Measurements from ENCODE around the gene SHC2.
"Not testable (repeated sequence)": the region's sequence is repeated elsewhere in the genome, so short reads cannot be mapped to it uniquely, and the experiment has no call there.

SHC2 gene

DNA sequence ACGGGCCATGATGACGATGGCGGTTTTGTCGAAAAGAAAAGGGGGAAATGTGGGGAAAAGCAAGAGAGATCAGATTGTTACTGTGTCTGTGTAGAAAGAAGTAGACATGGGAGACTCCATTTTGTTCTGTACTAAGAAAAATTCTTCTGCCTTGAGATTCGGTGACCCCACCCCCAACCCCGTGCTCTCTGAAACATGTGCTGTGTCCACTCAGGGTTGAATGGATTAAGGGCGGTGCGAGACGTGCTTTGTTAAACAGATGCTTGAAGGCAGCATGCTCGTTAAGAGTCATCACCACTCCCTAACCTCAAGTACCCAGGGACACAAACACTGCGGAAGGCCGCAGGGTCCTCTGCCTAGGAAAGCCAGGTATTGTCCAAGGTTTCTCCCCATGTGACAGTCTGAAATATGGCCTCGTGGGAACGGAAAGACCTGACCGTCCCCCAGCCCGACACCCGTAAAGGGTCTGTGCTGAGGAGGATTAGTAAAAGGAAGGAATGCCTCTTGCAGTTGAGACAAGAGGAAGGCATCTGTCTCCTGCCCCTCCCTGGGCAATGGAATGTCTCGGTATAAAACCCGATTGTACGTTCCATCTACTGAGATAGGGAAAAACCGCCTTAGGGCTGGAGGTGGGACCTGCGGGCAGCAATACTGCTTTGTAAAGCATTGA is 74.1 kb downstream of the SHC2 start:
- DNase-seq, result not testable (repeated sequence)

DNA sequence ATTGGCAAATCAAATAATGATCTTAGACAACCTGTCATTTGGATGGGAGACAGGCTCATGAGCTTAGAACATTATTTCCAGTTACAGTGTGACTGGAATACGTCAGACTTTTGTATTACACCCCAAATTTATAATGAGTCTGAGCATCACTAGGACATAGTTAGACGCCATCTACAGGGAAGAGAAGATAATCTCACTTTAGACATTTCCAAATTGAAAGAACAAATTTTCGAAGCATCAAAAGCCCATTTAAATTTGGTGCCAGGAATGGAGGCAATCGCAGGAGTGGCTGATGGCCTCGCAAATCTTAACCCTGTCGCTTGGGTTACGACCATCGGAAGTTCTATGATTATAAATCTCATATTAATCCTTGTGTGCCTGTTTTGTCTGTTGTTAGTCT is 74.6 kb downstream of the SHC2 start:
- not testable (repeated sequence) for DNase-seq

DNA sequence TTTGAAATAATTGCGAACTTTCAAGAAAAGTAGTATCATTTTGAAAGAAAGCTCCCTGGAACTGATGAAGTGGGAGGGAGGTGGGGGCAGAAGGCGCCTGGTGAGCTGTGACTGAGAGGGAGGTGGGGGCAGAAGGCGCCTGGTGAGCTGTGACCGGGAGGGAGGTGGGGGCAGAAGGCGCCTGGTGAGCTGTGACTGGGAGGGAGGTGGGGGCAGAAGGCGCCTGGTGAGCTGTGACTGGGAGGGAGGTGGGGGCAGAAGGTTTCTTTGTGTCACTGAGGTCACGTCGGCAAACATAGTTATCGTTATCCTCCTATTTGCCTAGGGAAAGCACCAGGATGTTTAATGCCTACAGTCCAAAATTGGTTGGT is 76.0 kb downstream of the SHC2 start:
- no peak for DNase-seq

DNA sequence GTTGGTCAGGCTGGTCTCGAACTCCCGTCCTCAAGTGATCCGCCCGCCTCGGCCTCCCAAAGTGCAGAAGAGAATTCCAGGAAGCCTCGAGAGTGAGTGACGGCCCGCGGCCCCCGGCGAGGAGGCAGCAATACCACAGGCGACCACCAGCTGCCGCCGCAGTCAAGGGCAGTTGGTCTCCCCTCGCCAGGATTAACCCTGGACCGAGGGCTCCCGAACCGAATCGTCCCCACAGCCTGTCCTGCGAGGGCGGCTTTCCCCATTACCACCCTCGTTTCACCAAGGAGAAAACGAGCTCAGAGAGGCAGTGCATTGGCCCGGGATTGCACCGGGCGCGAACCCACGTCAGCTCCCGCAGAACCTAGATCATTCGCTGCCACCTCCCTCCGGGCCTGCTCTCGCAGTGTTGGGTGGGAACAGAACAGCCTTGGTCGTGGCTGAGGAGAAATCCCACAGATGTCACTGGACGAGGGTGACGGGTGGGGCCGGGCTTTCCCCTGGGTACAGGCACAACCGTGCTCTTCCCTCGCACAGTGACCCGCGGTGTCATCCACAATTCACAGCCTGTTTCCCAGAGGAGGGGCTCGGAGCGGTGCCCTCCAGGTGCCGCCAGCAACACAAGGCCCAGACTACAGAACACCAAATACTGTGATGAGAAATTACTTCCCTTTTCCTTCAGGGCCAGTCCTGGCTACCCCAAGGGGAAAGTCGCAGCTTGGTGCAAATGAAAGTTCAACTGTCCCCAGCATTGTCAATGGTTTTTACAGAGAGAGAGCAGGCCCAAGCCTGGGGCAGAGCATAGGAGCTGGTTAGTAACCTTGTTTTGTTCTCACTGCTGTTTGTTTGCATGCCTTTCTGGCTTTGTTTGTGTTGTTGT is 76.7 kb downstream of the SHC2 start:
- no peak for DNase-seq

DNA sequence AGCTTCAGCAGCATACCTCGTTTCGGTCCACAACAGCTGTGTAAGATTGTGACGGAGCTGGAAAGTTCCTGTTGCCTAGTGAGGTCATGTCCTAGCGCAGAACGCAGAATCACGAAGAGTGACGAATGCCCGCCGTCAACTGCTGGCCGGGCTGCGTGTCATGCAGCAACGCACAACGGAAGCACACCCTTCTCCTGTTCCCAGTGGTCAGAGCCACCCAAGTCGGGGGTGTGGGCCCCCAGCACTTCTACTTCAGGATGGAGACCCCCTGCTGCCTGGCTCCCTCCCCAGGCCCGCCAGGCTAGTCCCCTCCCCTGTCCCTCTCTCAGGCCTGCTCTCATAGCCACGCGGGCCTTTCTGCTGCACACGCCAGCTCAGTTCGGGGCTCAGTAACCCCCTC is 77.8 kb downstream of the SHC2 start:
- DNase-seq, result no peak

DNA sequence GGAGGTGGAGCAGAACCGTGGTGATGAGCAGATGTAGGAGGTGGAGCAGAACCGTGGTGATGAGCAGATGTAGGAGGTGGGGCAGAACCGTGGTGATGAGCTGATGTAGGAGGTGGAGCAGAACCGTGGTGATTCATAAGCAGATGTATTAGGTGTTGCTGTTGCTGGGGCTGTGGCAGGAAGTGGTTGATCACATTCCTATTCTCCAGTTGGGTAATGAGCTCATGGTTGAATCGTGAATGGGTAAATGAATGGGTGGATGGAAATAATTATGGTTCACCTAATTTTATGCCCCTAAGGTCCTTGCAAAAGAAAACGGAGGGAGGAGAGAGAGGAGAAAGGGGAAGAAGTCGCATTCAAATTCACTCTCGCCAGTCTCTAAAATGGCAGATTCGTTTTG is 78.3 kb downstream of the SHC2 start:
- DNase-seq, result peak; percentile 59

DNA sequence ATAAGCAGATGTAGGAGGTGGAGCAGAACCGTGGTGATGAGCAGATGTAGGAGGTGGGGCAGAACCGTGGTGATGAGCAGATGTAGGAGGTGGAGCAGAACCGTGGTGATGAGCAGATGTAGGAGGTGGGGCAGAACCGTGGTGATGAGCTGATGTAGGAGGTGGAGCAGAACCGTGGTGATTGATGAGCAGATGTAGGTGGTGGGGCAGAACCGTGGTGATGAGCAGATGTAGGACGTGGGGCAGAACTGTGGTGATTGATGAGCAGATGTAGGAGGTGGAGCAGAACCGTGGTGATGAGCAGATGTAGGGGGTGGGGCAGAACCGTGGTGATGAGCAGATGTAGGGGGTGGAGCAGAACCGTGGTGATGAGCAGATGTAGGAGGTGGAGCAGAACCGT is 78.9 kb downstream of the SHC2 start:
- not testable (repeated sequence) for DNase-seq

DNA sequence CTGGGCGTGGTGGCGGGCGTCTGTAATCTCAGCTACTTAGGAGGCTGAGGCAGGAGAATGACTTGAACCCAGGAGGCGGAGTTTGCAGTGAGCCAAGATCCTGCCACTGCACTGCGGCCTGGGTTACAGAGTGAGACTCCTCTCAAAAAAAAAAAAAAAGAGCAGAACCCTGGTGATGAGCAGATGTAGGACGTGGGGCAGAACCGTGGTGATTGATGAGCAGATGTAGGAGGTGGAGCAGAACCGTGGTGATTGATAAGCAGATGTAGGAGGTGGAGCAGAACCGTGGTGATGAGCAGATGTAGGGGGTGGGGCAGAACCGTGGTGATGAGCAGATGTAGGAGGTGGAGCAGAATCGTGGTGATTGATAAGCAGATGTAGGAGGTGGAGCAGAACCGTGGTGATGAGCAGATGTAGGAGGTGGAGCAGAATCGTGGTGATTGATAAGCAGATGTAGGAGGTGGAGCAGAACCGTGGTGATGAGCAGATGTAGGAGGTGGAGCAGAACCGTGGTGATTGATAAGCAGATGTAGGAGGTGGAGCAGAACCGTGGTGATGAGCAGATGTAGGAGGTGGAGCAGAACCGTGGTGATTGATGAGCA is 80.1 kb downstream of the SHC2 start:
- DNase-seq, result not testable (repeated sequence)

DNA sequence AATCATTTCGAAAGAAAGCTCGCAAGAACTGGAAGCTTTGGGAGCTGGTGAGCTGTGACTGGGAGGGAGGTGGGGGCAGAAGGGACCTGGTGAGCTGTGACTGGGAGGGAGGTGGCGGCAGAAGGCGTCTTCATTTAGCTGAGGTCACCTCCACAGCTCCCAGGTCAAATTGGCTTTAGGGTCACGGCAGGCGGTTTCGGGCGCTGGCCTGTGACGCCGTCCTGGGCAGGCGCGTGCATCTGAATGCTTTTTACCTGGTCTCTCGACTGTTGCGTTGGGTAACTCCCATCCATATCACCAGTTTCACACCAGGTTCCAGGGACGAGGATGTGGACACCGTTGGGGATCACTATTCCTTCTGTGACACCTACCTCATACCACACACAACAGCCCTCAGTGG is 81.0 kb downstream of the SHC2 start:
- DNase-seq, result no peak

DNA sequence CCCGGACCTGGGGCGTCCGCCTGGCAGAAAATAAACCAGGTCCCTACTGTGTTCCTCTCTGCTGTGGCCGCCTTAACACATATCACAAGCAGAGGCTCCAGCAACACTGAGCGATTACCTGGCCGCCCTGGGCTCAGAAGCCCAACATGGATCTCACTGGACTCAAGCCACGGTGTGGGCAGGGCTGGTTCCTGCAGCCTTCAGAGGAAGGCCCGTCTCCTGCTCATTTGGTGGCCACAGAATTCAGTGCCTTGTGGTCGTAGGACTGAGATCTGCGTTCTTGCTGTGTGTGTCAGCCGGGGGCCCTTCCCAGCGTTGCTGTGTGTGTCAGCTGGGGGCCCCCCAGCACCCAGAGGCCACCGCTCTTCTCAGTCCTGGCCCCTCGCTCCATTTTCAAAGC is 82.1 kb downstream of the SHC2 start:
- DNase-seq, result no peak

DNA sequence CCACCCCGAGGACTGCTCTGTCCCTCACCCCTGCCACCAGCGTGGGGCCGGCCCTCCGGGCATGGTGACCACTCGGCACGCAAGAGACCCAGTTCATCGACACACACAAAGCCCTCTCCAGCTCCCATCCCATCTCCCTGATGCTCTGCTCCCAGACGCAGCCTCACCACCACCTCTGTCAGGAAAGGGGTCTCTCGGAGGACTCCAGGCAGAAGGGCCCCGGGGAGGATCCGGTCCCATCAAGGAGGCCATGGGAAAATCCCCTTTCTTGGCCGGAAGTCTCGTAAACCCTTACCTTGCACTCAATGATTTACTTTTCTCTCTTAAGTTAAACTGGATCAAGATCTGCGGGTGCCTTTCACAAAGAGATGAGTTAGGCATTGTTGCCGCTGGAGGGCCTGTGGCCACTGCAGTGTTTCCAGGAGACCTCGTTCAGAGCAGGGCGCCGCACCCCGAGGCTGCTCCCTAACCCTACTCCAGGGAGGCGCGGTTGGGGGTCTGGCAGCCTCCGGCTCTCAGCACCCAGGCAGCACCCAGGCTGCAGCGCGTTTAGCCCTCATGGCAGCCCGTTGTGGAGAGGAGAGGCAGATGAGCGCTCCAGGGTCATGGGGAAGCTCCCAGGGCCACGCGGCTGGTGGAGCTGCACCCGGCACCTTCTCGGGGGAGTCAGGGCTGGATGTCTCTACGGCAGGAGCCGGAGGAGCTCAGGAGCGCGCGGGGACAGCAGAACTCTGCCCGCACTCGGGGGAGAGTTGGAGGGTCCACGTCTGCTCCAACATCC is 82.8 kb downstream of the SHC2 start:
- DNase-seq, result no peak

DNA sequence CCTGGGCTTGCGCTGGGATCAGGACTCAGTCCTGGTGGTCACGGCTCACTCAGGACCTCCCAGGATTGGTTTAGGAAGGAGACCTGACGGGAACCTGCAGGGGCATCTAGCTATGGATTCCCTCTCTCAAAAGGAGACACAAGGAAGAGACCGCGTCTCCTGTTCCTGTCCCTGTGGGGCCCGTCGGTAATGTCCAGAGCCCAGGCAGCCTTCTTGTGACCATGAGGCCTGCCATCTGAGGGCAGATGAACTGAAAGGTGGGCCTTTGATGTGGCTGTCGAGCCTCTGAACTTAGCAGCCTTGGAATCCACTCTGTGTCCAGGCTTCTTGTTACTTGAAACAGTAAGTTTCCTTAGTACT is 84.7 kb downstream of the SHC2 start:
- DNase-seq, result no peak

DNA sequence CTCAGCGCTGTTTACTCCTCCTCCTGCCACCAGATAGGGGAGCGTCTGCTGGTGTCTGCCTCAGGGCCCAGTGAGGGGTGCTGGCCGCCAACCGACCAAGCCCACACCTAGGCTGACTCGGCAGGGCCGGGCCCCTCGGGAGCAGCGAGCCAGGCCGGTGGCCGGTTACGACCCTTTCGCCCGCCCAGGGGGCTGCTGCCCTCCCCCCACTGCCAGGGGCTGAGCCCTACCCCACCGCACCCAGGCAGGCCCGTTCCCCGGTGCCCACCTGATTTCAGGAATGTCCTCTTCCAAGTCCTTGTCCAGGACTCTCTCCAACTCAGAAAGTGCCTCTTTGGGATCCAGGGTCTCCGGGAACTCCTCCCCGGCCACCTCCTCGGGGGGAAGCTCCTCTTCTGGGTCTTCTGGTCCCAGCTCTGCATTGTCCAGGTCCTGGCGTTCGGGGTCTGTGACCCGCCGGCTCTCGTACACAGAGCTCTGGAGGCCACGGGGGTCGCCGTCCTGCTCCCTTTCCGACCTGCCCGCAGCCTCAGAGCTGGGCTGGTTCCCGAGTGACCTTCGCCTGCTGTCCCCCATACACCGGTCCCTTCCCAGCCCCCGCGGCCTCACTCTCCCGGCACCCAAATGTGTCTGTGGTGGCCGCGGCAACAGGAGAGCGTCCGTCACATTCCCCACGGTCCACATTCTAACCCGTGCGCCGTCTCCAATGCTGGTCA is 85.3 kb downstream of the SHC2 start:
- no peak for DNase-seq

DNA sequence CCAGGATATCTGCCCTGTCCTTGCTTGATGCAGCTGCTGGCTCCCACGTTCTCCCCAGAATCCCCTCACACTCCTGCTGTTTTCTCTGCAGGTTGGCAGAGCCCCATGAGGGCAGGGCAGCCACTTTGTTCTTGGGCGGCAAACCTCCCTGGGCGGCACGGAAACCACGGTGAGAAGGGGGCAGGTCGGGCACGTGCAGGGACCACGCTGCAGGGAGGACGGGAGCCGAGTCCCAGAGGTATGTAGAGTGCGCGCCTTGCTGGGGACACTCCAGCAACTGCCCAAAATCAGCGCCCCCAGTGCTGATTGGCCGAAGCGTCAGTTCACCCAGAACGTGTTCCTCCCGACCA is 86.0 kb downstream of the SHC2 start:
- no peak for DNase-seq

DNA sequence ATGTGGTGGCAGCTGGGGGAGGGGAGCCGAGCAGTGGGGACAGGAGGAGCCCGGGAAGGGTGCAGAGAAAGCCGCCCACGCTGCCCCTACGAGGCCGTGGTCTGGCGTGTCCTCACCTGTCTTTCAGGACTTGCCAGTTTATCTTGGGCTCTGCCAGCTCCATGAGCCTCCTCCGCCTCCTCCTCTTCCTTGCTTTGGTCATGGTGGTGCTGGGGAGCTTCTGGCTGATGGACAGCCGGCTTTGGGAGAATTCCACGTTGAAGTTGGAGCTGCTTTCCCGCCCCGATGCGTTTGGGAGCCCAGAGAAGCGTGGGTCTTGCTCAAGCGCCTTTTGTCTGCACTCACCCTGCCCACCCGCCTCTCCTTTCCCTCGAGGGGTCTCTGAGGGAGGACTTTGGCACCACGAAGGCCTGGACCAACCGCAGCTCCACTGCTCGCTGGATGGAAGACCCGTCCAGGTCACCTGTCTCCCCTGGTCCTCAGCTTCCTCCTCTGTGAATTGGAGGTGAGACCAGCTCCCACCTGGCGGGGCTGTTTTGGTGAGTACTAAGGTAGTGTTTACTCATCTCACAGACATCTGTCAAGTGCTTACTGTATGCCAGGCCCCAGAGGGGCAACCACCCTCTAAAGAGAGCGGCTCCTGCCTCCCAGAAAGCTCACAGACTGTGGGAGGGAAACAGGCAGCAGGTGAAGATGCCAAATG is 86.5 kb downstream of the SHC2 start:
- DNase-seq, result no peak

DNA sequence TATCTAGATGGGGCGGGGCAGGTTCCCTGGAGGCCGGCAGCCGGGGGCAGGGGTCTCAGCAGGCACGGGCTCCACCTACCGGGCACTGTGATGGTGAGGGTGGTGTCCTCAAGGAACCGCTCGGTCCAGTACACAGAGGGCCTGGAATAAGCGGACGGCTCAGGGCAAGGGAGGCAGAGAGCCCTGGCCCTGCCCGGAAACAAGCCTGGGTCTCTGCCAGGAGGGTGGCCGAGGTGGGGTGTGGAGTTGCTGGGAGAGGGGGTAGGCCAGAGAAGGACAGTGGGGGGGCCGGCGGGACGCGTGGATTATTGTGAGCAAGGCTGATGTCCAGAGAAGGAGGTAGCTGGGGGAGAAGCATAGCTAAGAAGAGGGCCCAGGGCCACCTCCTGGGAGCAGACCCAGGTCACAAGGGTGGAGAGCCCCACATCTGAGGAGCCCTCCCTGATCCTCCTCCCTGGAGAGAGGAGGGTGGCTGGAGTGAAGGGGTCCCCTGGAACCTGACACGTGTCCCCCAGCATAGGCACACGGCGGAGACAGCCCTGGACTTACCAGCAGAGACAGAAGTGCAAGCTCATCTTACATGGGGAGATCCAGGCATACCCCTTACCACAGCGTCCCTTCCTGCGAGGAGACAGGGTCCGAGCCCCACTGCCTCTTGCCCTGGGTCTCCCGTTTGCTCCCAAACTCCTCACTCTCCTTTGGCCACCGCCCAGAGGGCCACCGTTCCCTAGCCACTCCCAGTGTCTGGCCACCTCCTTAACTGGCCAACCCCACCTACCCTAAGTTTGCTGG is 87.2 kb downstream of the SHC2 start:
- no peak for DNase-seq

DNA sequence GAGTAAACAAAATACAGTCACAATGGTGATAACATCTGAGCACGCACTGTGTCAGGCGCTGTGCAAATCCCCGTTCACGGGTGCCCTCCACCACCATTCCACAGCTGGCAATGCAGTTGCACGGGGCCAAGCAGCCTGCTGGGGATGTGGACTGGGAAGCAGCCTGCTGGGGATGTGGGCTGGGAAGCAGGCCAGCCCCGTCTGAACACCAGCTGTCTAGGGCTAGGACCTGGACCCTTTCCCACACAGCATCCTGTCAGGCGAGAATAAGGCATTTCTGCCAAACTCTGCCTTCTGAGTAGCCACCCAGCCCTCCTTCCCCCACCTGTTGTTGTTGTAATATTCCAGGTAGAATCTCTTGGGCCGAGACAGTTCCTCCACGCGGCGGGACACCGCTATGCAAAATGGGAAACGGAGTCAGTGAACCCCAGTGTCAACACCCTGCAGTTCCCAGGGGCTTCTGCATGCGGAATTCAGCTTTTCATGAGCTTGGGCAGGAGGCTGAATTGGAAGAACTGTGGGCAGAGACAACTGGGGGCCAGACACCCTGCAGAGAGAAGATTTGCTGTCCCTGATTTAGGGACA is 88.4 kb downstream of the SHC2 start:
- no peak for DNase-seq

DNA sequence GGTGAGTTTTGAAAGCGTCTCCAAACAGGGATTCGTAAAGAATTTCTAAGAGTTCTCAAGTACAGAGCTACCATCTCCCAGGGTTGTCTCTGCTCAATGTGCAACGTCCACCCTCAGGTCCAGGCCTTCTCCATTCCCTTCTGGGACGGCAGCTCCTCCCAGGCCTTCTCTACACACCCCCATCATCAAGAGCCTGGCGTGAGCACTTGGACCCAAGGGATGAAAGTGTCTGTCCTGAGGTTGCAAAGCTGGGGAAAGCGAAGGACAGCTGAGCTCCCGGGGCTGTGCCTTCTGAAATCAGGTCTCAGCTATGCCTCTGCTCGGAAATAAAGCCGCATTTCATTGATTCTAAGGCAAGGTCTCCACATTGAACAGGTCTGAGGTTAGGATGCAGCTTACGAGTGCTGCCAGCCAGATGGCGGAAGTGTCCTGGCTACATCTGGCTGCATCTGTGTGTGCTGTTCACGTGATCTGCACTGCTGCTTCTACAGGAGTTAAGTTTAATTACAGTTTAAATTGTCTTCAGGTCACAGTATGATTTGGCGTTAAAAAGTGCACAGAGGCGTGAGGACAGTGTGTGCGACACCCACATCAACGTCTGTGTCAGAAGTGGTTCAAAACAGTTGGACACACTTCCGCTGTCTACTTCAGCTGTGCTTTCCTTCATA is 89.2 kb downstream of the SHC2 start:
- no peak for DNase-seq

DNA sequence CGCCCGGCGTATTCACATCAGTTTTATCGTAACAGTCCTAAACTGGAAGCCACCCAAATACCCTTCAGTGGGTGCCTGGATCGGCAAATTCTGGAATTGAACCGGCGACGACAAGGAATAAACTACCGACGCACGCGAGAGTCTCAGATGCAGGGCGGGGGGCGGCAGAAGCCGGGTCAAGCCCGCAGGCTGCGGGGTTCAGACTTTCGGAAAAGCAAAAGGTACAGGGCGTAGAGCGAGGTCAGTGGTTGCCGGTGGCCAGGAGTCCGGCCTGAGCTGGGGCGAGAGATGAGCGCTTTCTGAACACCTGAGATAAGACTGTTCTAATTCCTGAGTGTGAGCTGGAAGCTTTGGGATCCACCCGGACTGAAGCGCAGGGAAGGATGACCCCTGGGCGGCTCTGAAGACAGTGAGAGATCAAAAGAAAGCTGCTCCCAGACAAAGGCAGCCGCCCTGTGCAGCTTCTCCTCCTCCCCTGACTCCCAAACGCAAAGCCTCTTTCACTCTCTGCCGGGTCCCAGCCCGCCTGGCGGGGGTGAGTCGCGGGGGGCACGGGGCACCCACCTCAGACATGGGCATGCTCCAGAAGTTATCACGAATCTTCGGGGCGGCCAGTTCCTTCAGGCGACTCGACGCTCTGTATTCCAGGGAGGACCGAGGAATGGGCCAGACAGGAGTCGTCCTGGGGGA is 90.0 kb downstream of the SHC2 start:
- DNase-seq, result no peak

DNA sequence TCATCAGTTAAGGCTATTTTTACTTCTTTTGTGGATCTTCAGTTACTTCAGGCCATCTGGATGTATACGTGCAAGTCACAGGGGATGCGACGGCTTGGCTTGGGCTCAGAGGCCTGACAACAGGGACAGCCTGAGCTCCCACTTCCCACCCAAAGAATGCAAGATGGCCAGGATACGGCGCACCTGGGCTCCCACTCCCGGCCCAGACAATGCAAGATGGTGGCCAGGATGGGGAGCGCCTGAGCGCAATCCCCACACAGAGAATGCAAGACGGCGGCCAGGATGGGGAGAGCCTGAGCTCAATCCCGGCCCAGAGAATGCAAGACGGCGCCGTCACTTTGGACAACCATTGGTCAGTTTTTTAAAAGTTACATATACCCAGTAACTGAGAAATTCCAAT is 91.0 kb downstream of the SHC2 start:
- no peak for DNase-seq
